HCT116 (cell line): ENCODE results near the gene ZNF436. TPM values are rescaled to one million over a fixed set of nuclear protein-coding genes. Genes with fewer than 3 reads are reported as not detected.

Source experiments
- ATAC-seq: fragments of 200-7000 bp; cut with Tn5 transposase; 2 replicates; pipeline ENCODE4 v1.9.1; 2020; ENCODE audit warnings: mild to moderate bottlenecking, moderate library complexity
- BruUV-seq: library from RNA; stranded (reverse); fragments of 400-500 nt; replicated peaks from 2 replicates; lab custom pipeline; 2021; lab: Mats Ljungman, UMichigan
- CTCF ChIA-PET: fragments of 300-600 bp; sonication (Branson Sonifier 250); formaldehyde crosslinking; loops from one replicate; lab custom pipeline; 2021; ENCODE audit warnings: antibody characterized with exemption; lab: Charles Lee
- POLR2A ChIA-PET: fragments of 300-600, 350-600 bp; sonication (Branson Sonifier 250); formaldehyde crosslinking; loops from one replicate; lab custom pipeline; 2021; ENCODE audit warnings: antibody characterized with exemption; lab: Charles Lee
- RAD21 ChIA-PET, 2 experiments: fragments of 300-600 bp; sonication (Branson Sonifier 250); formaldehyde crosslinking; loops; one replicate each; lab custom pipeline; 2023; ENCODE audit warnings: low total read pairs in 2 of 2; ENCODE audit not compliant: uncharacterized antibody in 2 of 2, unreplicated experiment in 2 of 2, low non-redundant PET in 1 of 2; lab: Charles Lee
- DNase-seq: peaks from one replicate; pipeline ENCODE4 v3.0.0-alpha.2; 2010; ENCODE audit warnings: low read depth, low spot score
- H2AFZ ChIP-seq: fragments of 200-600 bp; shearing (Covaris generic), sonication (generic); 2 replicates; pipeline ENCODE4 v1.6.1; 2017; ENCODE audit warnings: low read depth, mixed run types, mixed read lengths, antibody characterized with exemption, low read length; ENCODE audit not compliant: poor library complexity, severe bottlenecking
- H3K27ac ChIP-seq: 2 replicates; pipeline ENCODE4 v1.5.1; 2012; ENCODE audit warnings: low read depth, low read length
- H3K27me3 ChIP-seq: fragments of 200-600 bp; sonication (generic); 2 replicates; pipeline ENCODE4 v1.6.1; 2016; ENCODE audit warnings: mixed run types, low read length, mixed read lengths; ENCODE audit not compliant: insufficient read depth
- H3K36me3 ChIP-seq, 2 experiments: fragments of 200-500 bp in 1 of 2; fragments of 200-600 bp in 1 of 2; sonication (Bioruptor generic) in 1 of 2; sonication (generic) in 1 of 2; 2 replicates each; pipeline versions ENCODE4 v1.5.1 to v1.6.1; 2014 to 2016; ENCODE audit warnings: low read length in 2 of 2, inconsistent platforms in 1 of 2, mixed read lengths in 1 of 2, mixed run types in 1 of 2; ENCODE audit not compliant: insufficient read depth in 2 of 2, control insufficient read depth in 1 of 2
- H3K4me1 ChIP-seq, 2 experiments: fragments of 200-600 bp in 1 of 2; sonication (generic) in 1 of 2; 2 replicates each; pipeline versions ENCODE4 v1.5.1 to v1.6.1; 2012 to 2017; ENCODE audit warnings: low read length in 2 of 2, inconsistent platforms in 1 of 2, mild to moderate bottlenecking in 1 of 2, mixed read lengths in 1 of 2, mixed run types in 1 of 2, moderate library complexity in 1 of 2; ENCODE audit not compliant: insufficient read depth in 2 of 2, control insufficient read depth in 1 of 2
- H3K4me2 ChIP-seq: fragments of 200-600 bp; sonication (generic); 2 replicates; pipeline ENCODE4 v1.6.1; 2017; ENCODE audit warnings: mixed run types, low read length, mixed read lengths
- H3K4me3 ChIP-seq, 2 experiments: fragments of 200-600 bp in 1 of 2; sonication (generic) in 1 of 2; replicated peaks in 1 of 2; 2 replicates each; pipeline ENCODE4 v1.5.1; 2011 to 2016; ENCODE audit warnings: low read length in 2 of 2, control low read depth in 1 of 2, low read depth in 1 of 2, mild to moderate bottlenecking in 1 of 2, mixed read lengths in 1 of 2, mixed run types in 1 of 2
- H3K79me2 ChIP-seq: fragments of 200-600 bp; sonication (generic); 2 replicates; pipeline ENCODE4 v1.6.1; 2017; ENCODE audit warnings: mild to moderate bottlenecking, mixed run types, low read length, moderate library complexity, mixed read lengths; ENCODE audit not compliant: insufficient read depth
- H3K9ac ChIP-seq: fragments of 200-600 bp; sonication (generic); 2 replicates; pipeline ENCODE4 v1.6.1; 2016; ENCODE audit warnings: low read length, mixed read lengths
- H3K9me2 ChIP-seq: fragments of 200-600 bp; sonication (generic), shearing (Covaris generic); 2 replicates; pipeline ENCODE4 v1.6.1; 2017; ENCODE audit warnings: mixed run types, mild to moderate bottlenecking, moderate library complexity; ENCODE audit not compliant: insufficient read depth
- H3K9me3 ChIP-seq, 2 experiments: fragments of 200-500 bp in 1 of 2; fragments of 200-600 bp in 1 of 2; sonication (Bioruptor generic) in 1 of 2; sonication (generic) in 1 of 2; 2 replicates each; pipeline ENCODE4 v1.6.1; 2014 to 2017; ENCODE audit warnings: low read length in 2 of 2, mixed read lengths in 2 of 2, inconsistent platforms in 1 of 2, low read depth in 1 of 2, mild to moderate bottlenecking in 1 of 2, mixed run types in 1 of 2, moderate library complexity in 1 of 2; ENCODE audit not compliant: control insufficient read depth in 1 of 2, insufficient read depth in 1 of 2
- H4K20me1 ChIP-seq: fragments of 200-600 bp; sonication (generic), shearing (Covaris generic); 2 replicates; pipeline ENCODE4 v1.6.1; 2017; ENCODE audit warnings: mixed run types, mild to moderate bottlenecking, moderate library complexity; ENCODE audit not compliant: insufficient read depth
- CTCF ChIP-seq, 3 experiments: fragments of 200-600 bp in 1 of 3; sonication (generic) in 1 of 3; IDR thresholded peaks in 2 of 3; conservative IDR thresholded peaks in 1 of 3; 2 replicates each; pipeline ENCODE4 v1.5.1; 2012 to 2017; ENCODE audit warnings: low read depth in 2 of 3, low read length in 2 of 3, antibody characterized with exemption in 1 of 3, borderline replicate concordance in 1 of 3, control low read depth in 1 of 3, mild to moderate bottlenecking in 1 of 3, mixed read lengths in 1 of 3, mixed run types in 1 of 3, moderate library complexity in 1 of 3; ENCODE audit not compliant: insufficient read depth in 1 of 3
- ELF1 ChIP-seq: IDR thresholded peaks from 2 replicates; pipeline ENCODE4 v1.6.1; 2012; ENCODE audit warnings: low read depth, borderline replicate concordance
- EZH2 ChIP-seq: fragments of 200-600 bp; sonication (generic); IDR thresholded peaks from 2 replicates; pipeline ENCODE4 v1.6.1; 2017; ENCODE audit warnings: antibody characterized with exemption, mixed run types
- FOSL1 ChIP-seq: IDR thresholded peaks from 2 replicates; pipeline ENCODE4 v1.6.1; 2012; ENCODE audit warnings: low read depth
- JUND ChIP-seq: IDR thresholded peaks from 2 replicates; pipeline ENCODE4 v1.6.1; 2012
- MAX ChIP-seq: IDR thresholded peaks from 2 replicates; pipeline ENCODE4 v1.6.1; 2012
- POLR2A ChIP-seq: IDR thresholded peaks from 2 replicates; pipeline ENCODE4 v1.7.0; 2011; ENCODE audit warnings: borderline replicate concordance; ENCODE audit not compliant: insufficient read depth, insufficient read length; ENCODE audit errors: extremely low read depth
- POLR2AphosphoS5 ChIP-seq: IDR thresholded peaks from 2 replicates; pipeline ENCODE4 v1.6.1; 2011; ENCODE audit warnings: mild to moderate bottlenecking, low read depth, low read length, moderate library complexity
- REST ChIP-seq: IDR thresholded peaks from 2 replicates; pipeline ENCODE4 v1.6.1; 2012; ENCODE audit warnings: low read depth
- SP1 ChIP-seq: IDR thresholded peaks from 2 replicates; pipeline ENCODE4 v1.6.1; 2012; ENCODE audit warnings: low read depth
- TCF7L2 ChIP-seq: IDR thresholded peaks from 2 replicates; pipeline ENCODE4 v1.7.0; 2011; ENCODE audit warnings: borderline replicate concordance, inconsistent platforms; ENCODE audit not compliant: insufficient read depth, insufficient read length; ENCODE audit errors: extremely low read depth
- ZNF274 ChIP-seq: fragments of 200-500 bp; sonication (Bioruptor generic); IDR thresholded peaks from 2 replicates; pipeline ENCODE4 v1.6.1; 2014; ENCODE audit warnings: mild to moderate bottlenecking, low read depth, low read length, inconsistent platforms
- intact Hi-C: fragments of 100-400 bp; cut with micrococcal nuclease; formaldehyde crosslinking; loops from 2 replicates; pipeline ENCODE4 v1.10.0; 2022
- total RNA-seq: library from RNA; stranded (reverse); gene quantifications from one replicate; pipeline ENCODE4 v1.2.1, GENCODE V29; 2021; ENCODE audit not compliant: unreplicated experiment

Gene ZNF436
- total RNA-seq, 1 experiment from 2014 or later: 8.1 TPM

GRCh38 chr1:23407016-23407630, 37.5 kb upstream of the ZNF436 start:
- no peak overlapping the region for H3K27ac ChIP-seq
- no peak overlapping the region for H3K4me2 ChIP-seq
- no peak overlapping the region for H3K9ac ChIP-seq
- H2AFZ ChIP-seq: no peak overlapping the region
- TF ChIP-seq ELF1 (no peak), POLR2AphosphoS5 (no peak), JUND (no peak), EZH2 (no peak), SP1 (no peak), FOSL1 (no peak), MAX (no peak), POLR2A (no peak), ZNF274 (no peak)
- ChIA-PET RAD21 (no interaction called here), POLR2A (no interaction called here), CTCF (no interaction called here)
- H3K36me3 ChIP-seq: no peaks in the 10 kb centered on the region
- H3K9me3 ChIP-seq: no peaks in the 10 kb centered on the region
- peaks cover 22 to 37% of the 10 kb centered on the region in 2 experiments for H3K4me1 ChIP-seq
- no peaks in the 10 kb centered on the region for H3K79me2 ChIP-seq
- H3K4me3 ChIP-seq: no peak overlapping the region
- no peaks in the 10 kb centered on the region for H4K20me1 ChIP-seq
- H3K27me3 ChIP-seq: no peaks in the 10 kb centered on the region
- intact Hi-C loops: loop anchor here (10.0 kb wide), 1 partner anchor 432 kb away; the partner anchor contains the start of gene LACTBL1
- ATAC-seq (no peak), DNase-seq (no peak)
- H3K9me2 ChIP-seq: no peaks in the 10 kb centered on the region
- BruUV-seq: no TSS peak

- H3K4me2 ChIP-seq: no peak overlapping the region
- peaks cover 21 to 37% of the 10 kb centered on the region in 2 experiments for H3K4me1 ChIP-seq
- no peak overlapping the region for H3K4me3 ChIP-seq
- ATAC-seq (no peak), DNase-seq (no peak)
- H3K9me3 ChIP-seq: no peaks in the 10 kb centered on the region
- H3K9ac ChIP-seq: no peak overlapping the region
- H2AFZ ChIP-seq: no peak overlapping the region
- no peaks in the 10 kb centered on the region for H4K20me1 ChIP-seq
- H3K9me2 ChIP-seq: no peaks in the 10 kb centered on the region
- H3K27me3 ChIP-seq: no peaks in the 10 kb centered on the region
- no peaks in the 10 kb centered on the region for H3K36me3 ChIP-seq
- H3K27ac ChIP-seq: no peak overlapping the region
- ChIA-PET POLR2A (no interaction called here), CTCF (no interaction called here), RAD21 (interaction anchor here in 1 of 2 experiments (0.6 kb wide), 1 partner anchor 189 kb away, joined by 5 read pairs; the partner anchor contains the start of gene HTR1D)
- BruUV-seq: no TSS peak
- no peaks in the 10 kb centered on the region for H3K79me2 ChIP-seq
- intact Hi-C loops: loop anchor here (2.0 to 10.0 kb wide), 3 partner anchors 37 to 431 kb away; partner anchors contain the start of genes HNRNPR, LACTBL1 and ZNF436
- no peak for TF ChIP-seq REST
- TF ChIP-seq TCF7L2: no peak
- TF ChIP-seq EZH2: no peak
- no peak for TF ChIP-seq FOSL1
- TF ChIP-seq CTCF (IDR thresholded peaks at IDR 0.05 in 2 of 3, conservative IDR thresholded peaks at IDR 0.05 in 1 of 3; ENCODE audit: borderline replicate concordance in 1 of 3, insufficient read depth in 1 of 3, low read depth in 2 of 3, low read length in 2 of 3): no peak
Measured at GRCh38 chr1:23405946-23406345, 36.3 kb upstream of the ZNF436 start.
